ENCODE results near the gene ZNF296. TPM values are rescaled to one million over a fixed set of nuclear protein-coding genes. Genes with fewer than 3 reads are reported as not detected.

Gene ZNF296
- total RNA-seq, 1 experiment from 2014 or later, result 6.7 TPM

- Histone ChIP-seq H3K27me3 (ENCODE audit: control insufficient read depth, insufficient read depth, low read length) (no peaks in the 10 kb centered on the region), H3K36me3 (ENCODE audit: control insufficient read depth, insufficient read depth, low read length) (peaks cover 3% of the 10 kb centered on the region), H3K4me1 (ENCODE audit: control insufficient read depth, insufficient read depth, low read length) (no peaks in the 10 kb centered on the region), H3K27ac (ENCODE audit: low read length) (no peak overlapping the region), H3K4me3 (ENCODE audit: low read depth in 2 of 2, low read length in 2 of 2) (no peak overlapping the region), H3K9me3 (ENCODE audit: control insufficient read depth, insufficient read depth, low read depth, low read length) (no peaks in the 10 kb centered on the region)
- CTCF ChIA-PET, result no interaction called here
- in situ Hi-C loops (cut with HindIII; ENCODE audit: low pct_unique_long_range_greater_than_20kb, low sequenced_read_pairs) (no loop called here), intact Hi-C loops (cut with micrococcal nuclease; ENCODE audit: unreplicated experiment) (no loop called here)
- POLR2A ChIA-PET, result no interaction called here
- no TSS peak for BruUV-seq (replicated peaks)
- TF ChIP-seq TCF7L2 (IDR thresholded peaks at IDR 0.05; ENCODE audit: low read depth, low read length) (no peak), POLR2AphosphoS5 (IDR thresholded peaks at IDR 0.05; ENCODE audit: low read depth, low read length) (no peak), REST (IDR thresholded peaks at IDR 0.05; ENCODE audit: insufficient read depth in 1 of 2, low read depth in 2 of 2, low read length in 1 of 2) (no peak), SIN3A (IDR thresholded peaks at IDR 0.05; ENCODE audit: borderline replicate concordance, insufficient read depth, low read depth, low read length) (no peak)
- TF ChIP-seq, protein P1, sequence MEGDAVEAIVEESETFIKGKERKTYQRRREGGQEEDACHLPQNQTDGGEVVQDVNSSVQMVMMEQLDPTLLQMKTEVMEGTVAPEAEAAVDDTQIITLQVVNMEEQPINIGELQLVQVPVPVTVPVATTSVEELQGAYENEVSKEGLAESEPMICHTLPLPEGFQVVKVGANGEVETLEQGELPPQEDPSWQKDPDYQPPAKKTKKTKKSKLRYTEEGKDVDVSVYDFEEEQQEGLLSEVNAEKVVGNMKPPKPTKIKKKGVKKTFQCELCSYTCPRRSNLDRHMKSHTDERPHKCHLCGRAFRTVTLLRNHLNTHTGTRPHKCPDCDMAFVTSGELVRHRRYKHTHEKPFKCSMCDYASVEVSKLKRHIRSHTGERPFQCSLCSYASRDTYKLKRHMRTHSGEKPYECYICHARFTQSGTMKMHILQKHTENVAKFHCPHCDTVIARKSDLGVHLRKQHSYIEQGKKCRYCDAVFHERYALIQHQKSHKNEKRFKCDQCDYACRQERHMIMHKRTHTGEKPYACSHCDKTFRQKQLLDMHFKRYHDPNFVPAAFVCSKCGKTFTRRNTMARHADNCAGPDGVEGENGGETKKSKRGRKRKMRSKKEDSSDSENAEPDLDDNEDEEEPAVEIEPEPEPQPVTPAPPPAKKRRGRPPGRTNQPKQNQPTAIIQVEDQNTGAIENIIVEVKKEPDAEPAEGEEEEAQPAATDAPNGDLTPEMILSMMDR (IDR thresholded peaks at IDR 0.05), result no peak
- no peak for ATAC-seq
- DNase-seq (ENCODE audit: low read depth, low spot score), result no peak
These were observed 27.1 kb downstream of the ZNF296 start for GRCh38 chr19:45049073-45049736.

DNA sequence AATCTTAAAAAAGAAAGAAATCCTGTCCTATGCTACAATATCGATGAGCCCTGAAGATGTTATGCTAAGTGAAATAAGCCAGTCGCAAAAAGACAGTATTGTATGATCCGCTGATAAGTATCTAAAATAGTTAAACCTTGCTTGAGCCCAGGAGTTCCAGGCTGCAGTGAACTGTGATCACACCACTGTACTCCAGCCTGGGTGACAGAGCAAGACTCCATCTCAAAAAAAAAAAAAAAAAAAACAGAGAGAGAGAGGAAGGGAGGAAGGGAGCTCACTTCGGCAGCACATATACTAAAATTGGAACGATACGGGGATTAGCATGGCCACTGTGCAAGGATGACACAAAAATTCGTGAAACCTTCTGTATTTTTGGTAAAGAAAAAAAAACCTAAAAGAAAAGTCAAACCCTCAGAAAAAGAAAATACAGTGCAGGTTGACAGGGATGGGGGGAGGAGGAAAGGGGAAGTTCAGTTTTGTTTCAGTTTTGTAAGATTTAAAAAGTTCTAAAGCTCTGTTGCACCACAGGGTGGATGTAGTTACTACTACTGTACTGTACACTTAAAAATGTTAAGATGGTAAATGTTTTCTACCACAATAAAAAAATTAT lies 29.0 kb downstream of the ZNF296 start:
- DNase-seq (ENCODE audit: low read depth, low spot score) (no peak), ATAC-seq (no peak)
- POLR2A ChIA-PET, result no interaction called here
- CTCF ChIA-PET, result no interaction called here
- BruUV-seq (replicated peaks), result no TSS peak
- intact Hi-C loops (cut with micrococcal nuclease; ENCODE audit: unreplicated experiment), result no loop called here
- peaks cover 3% of the 10 kb centered on the region for H3K36me3 ChIP-seq (ENCODE audit: control insufficient read depth, insufficient read depth, low read length)
- no peaks in the 10 kb centered on the region for H3K27me3 ChIP-seq (ENCODE audit: control insufficient read depth, insufficient read depth, low read length)
- H3K27ac ChIP-seq (ENCODE audit: low read length), result no peak overlapping the region
- in situ Hi-C loops (cut with HindIII; ENCODE audit: low pct_unique_long_range_greater_than_20kb, low sequenced_read_pairs), result no loop called here
- TF ChIP-seq SIN3A (IDR thresholded peaks at IDR 0.05; ENCODE audit: borderline replicate concordance, insufficient read depth, low read depth, low read length), result no peak
- no peak for TF ChIP-seq TCF7L2 (IDR thresholded peaks at IDR 0.05; ENCODE audit: low read depth, low read length)
- no peak for TF ChIP-seq POLR2AphosphoS5 (IDR thresholded peaks at IDR 0.05; ENCODE audit: low read depth, low read length)
- TF ChIP-seq, protein P1 (IDR thresholded peaks at IDR 0.05), result no peak
- no peak for TF ChIP-seq REST (IDR thresholded peaks at IDR 0.05; ENCODE audit: insufficient read depth in 1 of 2, low read depth in 2 of 2, low read length in 1 of 2)
- no peak overlapping the region for H3K4me3 ChIP-seq (ENCODE audit: low read depth in 2 of 2, low read length in 2 of 2)
- H3K9me3 ChIP-seq (ENCODE audit: control insufficient read depth, insufficient read depth, low read depth, low read length), result no peaks in the 10 kb centered on the region
- H3K4me1 ChIP-seq (ENCODE audit: control insufficient read depth, insufficient read depth, low read length), result no peaks in the 10 kb centered on the region
